Panc1 (cell line): ENCODE measurements around the gene TBXT.

Experiments
- CTCF ChIP-seq: fragments of 450-650 bp; IDR thresholded peaks from 2 replicates; pipeline ENCODE4 v1.5.1; 2017; ENCODE audit warnings: mild to moderate bottlenecking
- REST ChIP-seq, 2 experiments: IDR thresholded peaks; 2 replicates each; pipeline ENCODE4 v1.6.1; 2011 to 2012; ENCODE audit warnings: low read depth in 2 of 2, control low read depth in 1 of 2, low read length in 1 of 2, mild to moderate bottlenecking in 1 of 2, moderate library complexity in 1 of 2; ENCODE audit not compliant: insufficient read depth in 1 of 2

DNA sequence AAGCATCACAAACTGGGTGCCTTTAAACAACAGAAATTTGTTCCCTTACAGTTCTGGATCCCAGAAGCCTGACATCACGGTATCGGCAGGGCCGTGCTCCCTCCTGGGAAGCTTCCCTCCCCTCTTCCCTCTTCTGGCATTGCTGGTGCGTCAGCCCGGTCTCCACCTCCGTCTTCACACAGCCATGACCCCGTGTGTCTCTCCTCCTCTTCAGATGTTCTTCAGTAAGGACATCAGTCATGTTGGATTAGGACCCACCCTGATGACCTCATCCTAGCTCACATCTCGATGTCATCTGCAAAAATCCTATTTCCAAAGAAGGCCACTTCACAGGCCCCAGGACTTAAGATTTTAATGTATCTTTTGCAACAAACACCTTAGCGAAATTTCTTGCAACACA, 38.4 kb upstream of the TBXT start:
- TF ChIP-seq REST (IDR thresholded peaks at IDR 0.05; ENCODE audit: insufficient read depth in 1 of 2, low read depth in 2 of 2, low read length in 1 of 2), result no peak
- TF ChIP-seq CTCF, result no peak
